ENCODE data around the gene CYP3A4.
"Not testable (repeated sequence)": the region's sequence is repeated elsewhere in the genome, so short reads cannot be mapped to it uniquely, and the experiment has no call there.

Gene CYP3A4

GRCh38 chr7:99793443-99793842 is 9.5 kb upstream of the CYP3A4 start:
- DNase-seq (ENCODE audit: low read depth in 4 of 4, low spot score in 1 of 4): no peak

GRCh38 chr7:99792967-99793366 is 9.0 kb upstream of the CYP3A4 start:
- no peak for DNase-seq (ENCODE audit: low read depth in 4 of 4, low spot score in 1 of 4)

GRCh38 chr7:99791667-99792369 is 7.8 kb upstream of the CYP3A4 start:
- no peak for DNase-seq (ENCODE audit: low read depth in 4 of 4, low spot score in 1 of 4)

- no peak for DNase-seq (ENCODE audit: low read depth in 4 of 4, low spot score in 1 of 4)
Observed at GRCh38 chr7:99791021-99791420, 7.0 kb upstream of the CYP3A4 start.

GRCh38 chr7:99790407-99790806 is 6.4 kb upstream of the CYP3A4 start:
- no peak for DNase-seq (ENCODE audit: low read depth in 4 of 4, low spot score in 1 of 4)

- no peak for DNase-seq (ENCODE audit: low read depth in 4 of 4, low spot score in 1 of 4)
Observed at GRCh38 chr7:99789441-99790070, 5.6 kb upstream of the CYP3A4 start.

- no peak for DNase-seq (ENCODE audit: low read depth in 4 of 4, low spot score in 1 of 4)
Observed at GRCh38 chr7:99788554-99788953, 4.6 kb upstream of the CYP3A4 start.

GRCh38 chr7:99786726-99787335 is 2.8 kb upstream of the CYP3A4 start:
- no peak for DNase-seq (ENCODE audit: low read depth in 4 of 4, low spot score in 1 of 4)

- DNase-seq (ENCODE audit: low read depth in 4 of 4, low spot score in 1 of 4): not testable (repeated sequence)
Observed at GRCh38 chr7:99785654-99786053, 1.7 kb upstream of the CYP3A4 start.

GRCh38 chr7:99782012-99782953 is 1.7 kb downstream of the CYP3A4 start:
- no peak for DNase-seq (ENCODE audit: low read depth in 4 of 4, low spot score in 1 of 4)

- DNase-seq (ENCODE audit: low read depth in 4 of 4, low spot score in 1 of 4): no peak
Observed at GRCh38 chr7:99780588-99780987, 3.4 kb downstream of the CYP3A4 start.

- no peak for DNase-seq (ENCODE audit: low read depth in 4 of 4, low spot score in 1 of 4)
Observed at GRCh38 chr7:99779949-99780348, 4.0 kb downstream of the CYP3A4 start.

GRCh38 chr7:99778880-99779279 is 5.1 kb downstream of the CYP3A4 start:
- no peak for DNase-seq (ENCODE audit: low read depth in 4 of 4, low spot score in 1 of 4)

- DNase-seq (ENCODE audit: low read depth in 4 of 4, low spot score in 1 of 4): not testable (repeated sequence)
Observed at GRCh38 chr7:99773395-99773794, 10.6 kb downstream of the CYP3A4 start.

GRCh38 chr7:99772565-99772964 is 11.4 kb downstream of the CYP3A4 start:
- no peak for DNase-seq (ENCODE audit: low read depth in 4 of 4, low spot score in 1 of 4)

- not testable (repeated sequence) for DNase-seq (ENCODE audit: low read depth in 4 of 4, low spot score in 1 of 4)
Observed at GRCh38 chr7:99769494-99769893, 14.5 kb downstream of the CYP3A4 start.

- DNase-seq (ENCODE audit: low read depth in 4 of 4, low spot score in 1 of 4): no peak
Observed at GRCh38 chr7:99768471-99768870, 15.5 kb downstream of the CYP3A4 start.

- no peak for DNase-seq (ENCODE audit: low read depth in 4 of 4, low spot score in 1 of 4)
Observed at GRCh38 chr7:99767662-99768061, 16.3 kb downstream of the CYP3A4 start.

- no peak for DNase-seq (ENCODE audit: low read depth in 4 of 4, low spot score in 1 of 4)
Observed at GRCh38 chr7:99766484-99767099, 17.4 kb downstream of the CYP3A4 start.

- DNase-seq (ENCODE audit: low read depth in 4 of 4, low spot score in 1 of 4): no peak
Observed at GRCh38 chr7:99764478-99764877, 19.5 kb downstream of the CYP3A4 start.

Data from stimulated activated CD4-positive, alpha-beta T cell treated with anti-CD3 and anti-CD28 coated beads, Interleukin-1b, Interleukin-23, amount 100 ng/mL, for 24 hours (primary cell).